Measurements from ENCODE around the gene TMEM238L. TPM values are rescaled to one million over a fixed set of nuclear protein-coding genes. Genes with fewer than 3 reads are reported as not detected.

TMEM238L gene, protein sequence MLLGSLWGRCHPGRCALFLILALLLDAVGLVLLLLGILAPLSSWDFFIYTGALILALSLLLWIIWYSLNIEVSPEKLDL
- total RNA-seq: not detected in 2 replicates

DNA sequence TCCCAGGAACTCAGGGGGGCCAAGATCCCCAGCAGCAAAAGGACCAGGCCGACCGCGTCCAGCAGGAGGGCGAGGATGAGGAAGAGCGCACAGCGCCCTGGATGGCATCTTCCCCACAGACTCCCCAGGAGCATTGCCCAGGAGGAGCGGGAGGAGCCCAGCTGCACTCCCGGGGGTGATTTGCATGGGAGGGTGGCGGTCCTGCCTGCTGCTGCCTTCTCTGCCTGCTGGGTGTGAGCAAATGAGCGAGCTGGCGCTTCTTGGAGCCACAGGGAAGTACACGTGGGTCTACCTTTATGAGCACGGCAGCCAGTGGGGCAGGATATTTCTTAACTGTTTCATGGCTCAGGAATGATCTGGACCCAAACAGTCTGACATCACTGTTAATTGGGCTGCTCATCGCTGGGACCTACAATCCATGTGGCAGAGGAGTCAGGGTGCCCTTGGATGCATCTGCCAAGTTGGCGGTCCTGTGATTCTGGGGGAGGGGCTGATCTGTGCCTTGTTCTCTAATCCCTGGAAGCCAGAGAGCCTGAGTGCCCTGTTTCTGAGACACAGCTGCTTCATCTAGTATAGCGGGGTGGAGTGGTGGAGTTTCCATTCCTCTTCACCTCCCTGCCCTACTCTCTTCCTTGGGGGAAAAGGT is at the start of gene TMEM238L:
TMEM238L (minus strand) TSS at position 270 of the 646 bp plus-strand sequence; CDS start at position 134, 136 bp downstream.

DNA sequence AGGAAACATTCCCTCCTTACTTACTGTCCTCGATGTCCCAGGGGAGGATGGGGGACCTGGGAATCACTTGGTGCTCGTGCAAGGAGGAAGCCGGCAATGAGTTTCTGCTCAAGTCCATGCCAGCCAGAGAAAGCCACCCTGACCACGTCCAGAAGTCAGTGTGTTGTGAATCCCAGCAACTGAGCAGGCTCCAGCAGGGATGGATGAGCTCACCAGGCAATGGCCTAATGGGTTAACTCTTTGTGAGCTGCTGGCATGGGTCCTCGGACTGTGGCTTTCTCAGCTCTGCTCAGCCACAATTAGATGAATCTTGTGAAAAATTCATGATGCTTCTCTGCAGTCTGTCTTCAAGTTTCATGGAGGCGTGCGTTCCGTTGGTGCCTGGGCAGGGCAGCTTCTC is 34.0 kb upstream of the TMEM238L start, which contains the start of gene PIRT:
PIRT (minus strand) TSS at position 167 of the 400 bp plus-strand sequence. CDS start 12,442 bp downstream, outside the sequence.

Other genes starting within 250 kb of the TMEM238L start
- gene MYH3, start 146.8 kb downstream of the TMEM238L start, total RNA-seq: 0.54 TPM in 1 of 2 replicates, not detected in the other
- 25.3 and 26.7 TPM in 2 replicates for gene SCO1, start 106.6 kb downstream of the TMEM238L start, total RNA-seq
- gene ADPRM, start 106.5 kb downstream of the TMEM238L start, total RNA-seq: 4.5 and 9.9 TPM in 2 replicates
- gene TMEM220, start 74.1 kb downstream of the TMEM238L start, total RNA-seq: 2.3 and 6.0 TPM in 2 replicates
- gene PIRT, start 34.0 kb upstream of the TMEM238L start, total RNA-seq: not detected in 2 replicates